GM04504 (cell line): ENCODE data around the gene ANKFN1.
"Not testable (repeated sequence)": the region's sequence is repeated elsewhere in the genome, so short reads cannot be mapped to it uniquely, and the experiment has no call there.

Experiments used
- DNase-seq: peaks from one replicate; pipeline ENCODE4 v3.0.0-alpha.2; 2012; ENCODE audit warnings: low read depth

ANKFN1 gene

GRCh38 chr17:56288786-56289185 is 135.5 kb downstream of the ANKFN1 start:
- DNase-seq: not testable (repeated sequence)

- no peak for DNase-seq
Observed at GRCh38 chr17:56289321-56289720, 136.0 kb downstream of the ANKFN1 start.

- no peak for DNase-seq
Observed at GRCh38 chr17:56290101-56290801, 137.0 kb downstream of the ANKFN1 start.

- no peak for DNase-seq
Observed at GRCh38 chr17:56290802-56291118, 137.5 kb downstream of the ANKFN1 start.

GRCh38 chr17:56291226-56291805 is 138.0 kb downstream of the ANKFN1 start:
- no peak for DNase-seq

GRCh38 chr17:56292010-56292409 is 138.7 kb downstream of the ANKFN1 start:
- DNase-seq: peak; percentile 58

GRCh38 chr17:56292578-56292977 is 139.3 kb downstream of the ANKFN1 start:
- DNase-seq: no peak

GRCh38 chr17:56297184-56297583 is 143.9 kb downstream of the ANKFN1 start:
- peak; percentile 26 for DNase-seq

- no peak for DNase-seq
Observed at GRCh38 chr17:56298846-56299245, 145.6 kb downstream of the ANKFN1 start.

GRCh38 chr17:56300144-56300543 is 146.9 kb downstream of the ANKFN1 start:
- no peak for DNase-seq

GRCh38 chr17:56305007-56305406 is 151.7 kb downstream of the ANKFN1 start:
- no peak for DNase-seq

- DNase-seq: no peak
Observed at GRCh38 chr17:56309897-56310296, 156.6 kb downstream of the ANKFN1 start.

- no peak for DNase-seq
Observed at GRCh38 chr17:56310782-56311181, 157.5 kb downstream of the ANKFN1 start.

- DNase-seq: no peak
Observed at GRCh38 chr17:56313201-56313600, 159.9 kb downstream of the ANKFN1 start.

GRCh38 chr17:56314026-56314425 is 160.8 kb downstream of the ANKFN1 start:
- no peak for DNase-seq

GRCh38 chr17:56314984-56315602 is 161.8 kb downstream of the ANKFN1 start:
- no peak for DNase-seq

- no peak for DNase-seq
Observed at GRCh38 chr17:56316604-56317003, 163.3 kb downstream of the ANKFN1 start.

GRCh38 chr17:56317351-56318208 is 164.3 kb downstream of the ANKFN1 start:
- no peak for DNase-seq

- peak; percentile 37 for DNase-seq
Observed at GRCh38 chr17:56319531-56319930, 166.3 kb downstream of the ANKFN1 start.

GRCh38 chr17:56320443-56320842 is 167.2 kb downstream of the ANKFN1 start:
- no peak for DNase-seq

GRCh38 chr17:56322991-56323390 is 169.7 kb downstream of the ANKFN1 start:
- DNase-seq: no peak

GRCh38 chr17:56324676-56325075 is 171.4 kb downstream of the ANKFN1 start:
- DNase-seq: no peak
